Endothelial cell (in vitro differentiated cells): ENCODE results near the gene IGDCC3. TPM values are rescaled to one million over a fixed set of nuclear protein-coding genes. Genes with fewer than 3 reads are reported as not detected.

Experiments
- DNase-seq: peaks from one replicate; pipeline ENCODE4 v3.0.0; 2021; ENCODE audit warnings: low spot score
- H3K27ac Mint-ChIP-seq: one replicate; pipeline ENCODE4 v1.8.0; 2021; ENCODE audit warnings: mixed read lengths, inconsistent platforms; ENCODE audit not compliant: unreplicated experiment
- H3K27me3 Mint-ChIP-seq: one replicate; pipeline ENCODE4 v1.8.0; 2021; ENCODE audit warnings: mild to moderate bottlenecking, moderate library complexity, mixed read lengths, inconsistent platforms; ENCODE audit not compliant: unreplicated experiment
- H3K36me3 Mint-ChIP-seq: one replicate; pipeline ENCODE4 v1.8.0; 2021; ENCODE audit warnings: mild to moderate bottlenecking, low read depth, mixed read lengths, inconsistent platforms; ENCODE audit not compliant: unreplicated experiment
- H3K4me1 Mint-ChIP-seq: one replicate; pipeline ENCODE4 v1.8.0; 2021; ENCODE audit warnings: mild to moderate bottlenecking, mixed read lengths, inconsistent platforms; ENCODE audit not compliant: unreplicated experiment
- H3K4me3 Mint-ChIP-seq: one replicate; pipeline ENCODE4 v1.8.0; 2021; ENCODE audit warnings: mild to moderate bottlenecking, mixed read lengths, inconsistent platforms; ENCODE audit not compliant: unreplicated experiment
- H3K9me3 Mint-ChIP-seq: one replicate; pipeline ENCODE4 v1.8.0; 2021; ENCODE audit warnings: mixed read lengths, inconsistent platforms; ENCODE audit not compliant: unreplicated experiment
- total RNA-seq: library from RNA; stranded (reverse); fragmentation: NEBNext Ultra II Directional; extraction: Animal tissue kit (Norgen Biotek cat#: 25700); gene quantifications from one replicate; pipeline ENCODE4 v1.2.1, GENCODE V29; 2021; ENCODE audit not compliant: unreplicated experiment
- TF ChIP-seq, protein P1 (sequence below): fragments of 200-600 bp; sonication (generic); IDR thresholded peaks from one replicate; pipeline ENCODE4 v1.5.0; 2021; ENCODE audit warnings: antibody characterized with exemption; ENCODE audit not compliant: unreplicated experiment

The IGDCC3 gene
- total RNA-seq, 1 donor from 2014 or later = 538 TPM

DNA sequence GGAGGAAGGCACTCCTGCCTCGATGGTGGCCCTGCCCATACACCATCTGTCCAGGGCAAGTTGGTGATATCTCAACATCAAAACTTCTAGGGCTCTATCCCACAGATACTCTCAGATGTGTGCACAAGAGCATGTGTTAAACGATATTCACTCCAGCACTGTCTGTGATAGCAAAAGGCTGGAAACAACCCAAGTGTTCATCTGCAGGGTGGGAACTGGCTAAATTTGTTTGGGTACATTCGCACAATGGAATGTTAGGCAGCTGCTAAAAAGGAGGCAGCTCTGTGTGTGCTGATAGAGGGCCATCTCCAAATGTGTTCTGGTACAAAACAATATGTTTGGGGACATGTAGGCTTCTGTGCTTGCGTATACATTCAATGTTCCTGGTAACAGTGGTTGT, 25.2 kb upstream of the IGDCC3 start:
- H3K27ac Mint-ChIP-seq = no peak overlapping the region
- DNase-seq = no peak
- H3K4me1 Mint-ChIP-seq = peaks cover 3% of the 10 kb centered on the region
- peaks cover 3% of the 10 kb centered on the region for H3K36me3 Mint-ChIP-seq
- H3K4me3 Mint-ChIP-seq = no peak overlapping the region
- no peaks in the 10 kb centered on the region for H3K9me3 Mint-ChIP-seq
- peaks cover 2% of the 10 kb centered on the region for H3K27me3 Mint-ChIP-seq
- TF ChIP-seq, protein P1, sequence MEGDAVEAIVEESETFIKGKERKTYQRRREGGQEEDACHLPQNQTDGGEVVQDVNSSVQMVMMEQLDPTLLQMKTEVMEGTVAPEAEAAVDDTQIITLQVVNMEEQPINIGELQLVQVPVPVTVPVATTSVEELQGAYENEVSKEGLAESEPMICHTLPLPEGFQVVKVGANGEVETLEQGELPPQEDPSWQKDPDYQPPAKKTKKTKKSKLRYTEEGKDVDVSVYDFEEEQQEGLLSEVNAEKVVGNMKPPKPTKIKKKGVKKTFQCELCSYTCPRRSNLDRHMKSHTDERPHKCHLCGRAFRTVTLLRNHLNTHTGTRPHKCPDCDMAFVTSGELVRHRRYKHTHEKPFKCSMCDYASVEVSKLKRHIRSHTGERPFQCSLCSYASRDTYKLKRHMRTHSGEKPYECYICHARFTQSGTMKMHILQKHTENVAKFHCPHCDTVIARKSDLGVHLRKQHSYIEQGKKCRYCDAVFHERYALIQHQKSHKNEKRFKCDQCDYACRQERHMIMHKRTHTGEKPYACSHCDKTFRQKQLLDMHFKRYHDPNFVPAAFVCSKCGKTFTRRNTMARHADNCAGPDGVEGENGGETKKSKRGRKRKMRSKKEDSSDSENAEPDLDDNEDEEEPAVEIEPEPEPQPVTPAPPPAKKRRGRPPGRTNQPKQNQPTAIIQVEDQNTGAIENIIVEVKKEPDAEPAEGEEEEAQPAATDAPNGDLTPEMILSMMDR = no peak

DNA sequence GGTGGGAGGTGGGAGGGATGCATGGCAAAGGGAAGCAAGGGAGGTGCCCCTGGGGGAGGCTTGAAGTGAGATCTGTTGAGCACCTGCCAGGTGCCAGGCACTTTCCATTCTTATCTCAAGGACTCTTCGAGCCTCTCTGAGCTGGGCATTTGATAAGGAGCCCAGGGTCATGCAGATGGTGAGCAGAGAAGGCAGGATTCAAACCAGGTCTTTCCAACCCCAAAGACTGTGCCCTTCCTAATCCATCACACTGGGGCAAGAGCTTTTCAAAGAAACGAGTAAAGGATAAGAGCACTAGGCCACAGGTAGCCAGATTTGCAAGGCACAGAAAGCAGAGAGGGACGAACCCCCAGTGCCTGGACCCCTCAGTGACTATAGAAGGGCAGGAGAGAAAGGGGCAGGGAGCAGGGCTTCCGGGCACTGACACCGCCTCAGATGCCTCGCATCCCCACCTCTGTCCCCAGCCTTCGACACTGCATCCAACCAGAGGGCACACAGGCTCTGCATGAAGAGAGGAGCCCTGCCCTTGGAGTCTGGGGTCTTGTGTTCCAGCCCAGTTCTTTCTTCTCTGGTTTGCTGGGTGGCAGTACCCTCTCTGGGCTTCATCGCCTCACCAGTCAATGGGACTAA, 23.9 kb upstream of the IGDCC3 start:
- H3K36me3 Mint-ChIP-seq = peaks cover 3% of the 10 kb centered on the region
- DNase-seq = no peak
- H3K4me3 Mint-ChIP-seq = no peak overlapping the region
- H3K4me1 Mint-ChIP-seq = peaks cover 3% of the 10 kb centered on the region
- TF ChIP-seq, protein P1 = no peak
- H3K27ac Mint-ChIP-seq = no peak overlapping the region
- no peaks in the 10 kb centered on the region for H3K9me3 Mint-ChIP-seq
- peaks cover 9% of the 10 kb centered on the region for H3K27me3 Mint-ChIP-seq

DNA sequence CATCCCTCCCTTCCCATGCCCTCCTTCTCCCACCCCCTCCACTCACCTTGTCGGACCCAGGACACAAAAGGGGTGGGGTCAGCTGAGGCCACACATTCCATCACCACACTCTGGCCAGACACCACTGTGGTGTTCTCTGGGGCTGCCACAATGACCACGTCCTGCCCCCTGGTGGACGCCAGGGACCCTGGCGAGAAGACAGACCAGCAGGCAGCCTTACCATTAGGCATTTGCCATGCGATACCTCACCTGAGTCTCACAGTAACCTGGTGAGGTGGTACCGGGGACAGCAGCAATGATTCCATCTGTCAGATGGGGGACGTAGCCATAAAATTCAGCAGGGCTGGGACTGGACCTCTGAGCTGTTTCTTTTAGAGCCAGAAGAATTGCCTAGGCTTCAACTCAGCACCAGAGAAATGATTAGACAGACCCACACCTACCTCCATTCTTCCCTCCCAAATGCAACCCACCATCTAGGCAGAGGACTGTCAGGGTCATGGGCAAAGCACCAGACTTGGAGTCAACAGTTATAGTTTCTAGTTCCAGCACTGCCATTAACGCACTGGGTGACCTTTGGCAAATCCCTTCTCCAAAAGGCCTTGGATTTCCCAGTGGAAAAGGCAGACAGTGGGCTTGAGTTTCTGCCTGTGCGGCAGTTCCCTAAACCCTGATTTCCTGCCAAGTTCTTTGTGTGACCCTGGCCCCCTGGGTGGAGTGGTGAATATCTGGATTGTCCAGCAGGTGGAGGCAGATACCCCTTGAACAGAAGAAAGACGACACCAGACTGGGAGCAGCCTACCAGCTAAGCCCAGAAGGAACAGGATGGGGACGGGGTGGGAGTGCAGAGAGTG, 23.2 kb upstream of the IGDCC3 start:
- Mint-ChIP-seq H3K9me3 (no peaks in the 10 kb centered on the region), H3K27ac (peak overlapping the region; percentile 90), H3K4me3 (no peak overlapping the region), H3K27me3 (peaks cover 10% of the 10 kb centered on the region), H3K36me3 (peaks cover 3% of the 10 kb centered on the region), H3K4me1 (peaks cover 3% of the 10 kb centered on the region)
- peak; percentile 86 for DNase-seq
- TF ChIP-seq, protein P1 = peak; percentile 57

DNA sequence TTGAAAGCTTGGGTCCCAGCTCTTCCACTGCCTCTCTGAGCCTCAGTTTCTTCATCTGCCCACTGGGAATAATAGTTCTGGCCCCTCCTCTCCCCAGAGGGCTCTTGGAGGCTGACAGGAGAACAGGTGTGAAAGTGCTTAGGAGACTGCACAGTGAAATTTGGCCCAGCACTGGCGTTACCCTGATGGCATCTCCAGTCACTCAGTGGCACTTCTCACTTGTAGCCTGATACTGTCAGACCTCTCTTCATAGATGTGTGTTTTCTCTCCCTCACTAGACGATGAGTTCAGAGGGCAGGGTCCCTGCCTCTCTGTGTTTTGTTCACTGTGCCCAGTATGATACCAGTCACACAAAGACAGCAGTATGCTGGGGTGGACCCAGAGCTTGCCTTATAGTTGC, 22.2 kb upstream of the IGDCC3 start:
- H3K36me3 Mint-ChIP-seq = peaks cover 3% of the 10 kb centered on the region
- peaks cover 3% of the 10 kb centered on the region for H3K4me1 Mint-ChIP-seq
- H3K4me3 Mint-ChIP-seq = no peak overlapping the region
- no peaks in the 10 kb centered on the region for H3K9me3 Mint-ChIP-seq
- H3K27ac Mint-ChIP-seq = no peak overlapping the region
- peaks cover 15% of the 10 kb centered on the region for H3K27me3 Mint-ChIP-seq
- DNase-seq = no peak
- TF ChIP-seq, protein P1 = no peak
